Ectodermal cell (in vitro differentiated cells): ENCODE data around the gene NDUFAF3.

Experiments
- H3K27ac ChIP-seq: 2 replicates; pipeline ENCODE4 v1.7.0; 2013; ENCODE audit warnings: mild to moderate bottlenecking, low read depth, low read length; ENCODE audit not compliant: insufficient read depth, poor library complexity, severe bottlenecking
- H3K27me3 ChIP-seq: 2 replicates; pipeline ENCODE4 v1.7.0; 2013; ENCODE audit warnings: mild to moderate bottlenecking, low read length; ENCODE audit not compliant: insufficient read depth, control insufficient read depth, poor library complexity, severe bottlenecking
- H3K36me3 ChIP-seq: one replicate; pipeline ENCODE4 v1.7.0; 2013; ENCODE audit warnings: low read length; ENCODE audit not compliant: control insufficient read depth, insufficient read depth
- H3K4me1 ChIP-seq: one replicate; pipeline ENCODE4 v1.7.0; 2013; ENCODE audit warnings: low read length; ENCODE audit not compliant: control insufficient read depth, insufficient read depth
- H3K4me3 ChIP-seq: 2 replicates; pipeline ENCODE4 v1.7.0; 2013; ENCODE audit warnings: low read depth, low read length, control low read depth; ENCODE audit not compliant: insufficient read depth
- H3K9me3 ChIP-seq: 2 replicates; pipeline ENCODE4 v1.7.0; 2013; ENCODE audit warnings: mild to moderate bottlenecking, low read length, moderate library complexity; ENCODE audit not compliant: control insufficient read depth
- WGBS, 2 experiments: methylation state at CpG; one replicate each; pipeline ENCODE4 v1.1.7; 2013; ENCODE audit warnings: missing lambda C conversion rate in 2 of 2; 5-methylcytosine and 5-hydroxymethylcytosine counted together

NDUFAF3 gene

DNA sequence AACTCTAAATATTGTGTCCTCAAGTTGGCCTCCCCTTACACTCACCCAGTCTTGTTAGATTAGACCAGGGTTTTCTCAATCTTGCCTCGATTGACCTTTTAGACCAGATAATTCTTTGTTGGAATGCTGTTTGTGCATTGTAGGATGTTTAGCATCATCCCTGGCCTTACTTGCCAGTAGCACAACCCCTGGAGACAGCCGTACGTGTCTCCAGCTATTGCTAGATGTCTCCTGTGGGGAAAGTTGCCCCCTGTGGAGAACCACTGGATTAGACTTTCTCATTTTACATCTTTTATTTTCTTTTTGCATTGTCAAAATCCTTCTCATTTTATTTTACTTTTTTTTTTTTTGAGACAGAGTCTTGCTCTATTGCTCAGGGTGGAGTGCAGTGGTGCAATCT is 12.5 kb upstream of the NDUFAF3 start:
- Histone ChIP-seq H3K27ac (no peak overlapping the region), H3K4me3 (no peak overlapping the region), H3K9me3 (no peaks in the 10 kb centered on the region), H3K27me3 (no peaks in the 10 kb centered on the region), H3K4me1 (peaks cover 8% of the 10 kb centered on the region), H3K36me3 (peaks cover 26% of the 10 kb centered on the region)
- 84 to 89% methylated on average over 3 of the region's 3 CpGs for WGBS, 2 experiments

DNA sequence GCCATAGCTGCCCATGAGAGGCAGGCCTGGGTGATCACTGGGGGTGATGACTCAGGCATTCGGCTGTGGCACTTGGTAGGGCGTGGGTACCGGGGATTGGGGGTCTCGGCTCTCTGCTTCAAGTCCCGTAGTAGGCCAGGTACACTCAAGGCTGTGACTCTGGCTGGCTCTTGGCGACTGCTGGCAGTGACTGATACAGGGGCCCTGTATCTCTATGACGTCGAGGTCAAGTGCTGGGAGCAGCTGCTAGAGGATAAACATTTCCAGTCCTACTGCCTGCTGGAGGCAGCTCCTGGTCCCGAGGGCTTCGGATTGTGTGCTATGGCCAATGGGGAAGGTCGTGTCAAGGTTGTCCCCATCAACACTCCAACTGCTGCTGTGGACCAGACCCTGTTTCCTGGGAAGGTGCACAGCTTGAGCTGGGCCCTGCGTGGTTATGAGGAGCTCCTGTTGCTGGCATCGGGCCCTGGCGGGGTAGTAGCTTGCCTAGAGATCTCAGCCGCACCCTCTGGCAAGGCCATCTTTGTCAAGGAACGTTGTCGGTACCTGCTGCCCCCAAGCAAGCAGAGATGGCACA is 9.4 kb upstream of the NDUFAF3 start:
- Histone ChIP-seq H3K27me3 (no peaks in the 10 kb centered on the region), H3K4me3 (no peak overlapping the region), H3K4me1 (peaks cover 5% of the 10 kb centered on the region), H3K27ac (no peak overlapping the region), H3K9me3 (no peaks in the 10 kb centered on the region), H3K36me3 (peaks cover 53% of the 10 kb centered on the region)
- 94 to 95% methylated on average over 17 of the region's 17 CpGs for WGBS, 2 experiments

- Histone ChIP-seq H3K9me3 (no peaks in the 10 kb centered on the region), H3K27ac (no peak overlapping the region), H3K4me1 (peaks cover 5% of the 10 kb centered on the region), H3K4me3 (no peak overlapping the region), H3K36me3 (peaks cover 53% of the 10 kb centered on the region), H3K27me3 (no peaks in the 10 kb centered on the region)
- WGBS, 2 experiments: 95 to 96% methylated on average over 19 of the region's 19 CpGs
These were observed 8.7 kb upstream of the NDUFAF3 start for GRCh38 chr3:49013113-49013737.

DNA sequence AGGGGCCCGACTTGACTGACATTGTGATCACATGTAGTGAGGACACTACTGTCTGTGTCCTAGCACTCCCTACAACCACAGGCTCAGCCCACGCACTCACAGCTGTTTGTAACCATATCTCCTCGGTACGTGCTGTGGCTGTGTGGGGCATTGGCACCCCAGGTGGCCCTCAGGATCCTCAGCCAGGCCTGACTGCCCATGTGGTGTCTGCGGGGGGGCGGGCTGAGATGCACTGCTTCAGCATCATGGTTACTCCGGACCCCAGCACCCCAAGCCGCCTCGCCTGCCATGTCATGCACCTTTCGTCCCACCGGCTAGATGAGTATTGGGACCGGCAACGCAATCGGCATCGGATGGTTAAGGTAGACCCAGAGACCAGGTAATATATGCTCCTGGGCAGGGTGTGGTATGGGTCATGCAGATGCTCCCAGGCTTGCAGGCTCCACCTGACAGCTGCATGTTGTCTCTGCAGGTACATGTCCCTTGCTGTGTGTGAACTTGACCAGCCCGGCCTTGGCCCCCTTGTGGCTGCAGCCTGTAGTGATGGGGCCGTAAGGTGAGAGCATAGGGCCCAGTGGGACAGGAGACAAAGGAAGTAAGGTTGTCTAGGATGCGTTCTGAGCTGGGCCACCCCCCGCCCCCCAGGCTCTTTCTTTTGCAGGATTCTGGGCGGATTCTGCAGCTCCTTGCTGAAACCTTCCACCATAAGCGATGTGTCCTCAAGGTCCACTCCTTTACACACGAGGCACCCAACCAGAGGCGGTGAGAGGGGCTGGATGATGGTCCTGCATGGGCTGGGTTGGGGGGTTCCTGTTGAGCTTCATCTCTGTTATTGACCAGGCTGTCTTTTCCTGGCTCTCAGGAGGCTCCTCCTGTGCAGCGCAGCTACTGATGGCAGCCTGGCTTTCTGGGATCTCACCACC is 7.9 kb upstream of the NDUFAF3 start:
- Histone ChIP-seq H3K36me3 (peaks cover 53% of the 10 kb centered on the region), H3K4me3 (no peak overlapping the region), H3K27ac (no peak overlapping the region), H3K4me1 (peaks cover 5% of the 10 kb centered on the region), H3K27me3 (no peaks in the 10 kb centered on the region), H3K9me3 (no peaks in the 10 kb centered on the region)
- 93 to 94% methylated on average over 24 of the region's 24 CpGs for WGBS, 2 experiments

GRCh38 chr3:49015072-49015471 is 6.8 kb upstream of the NDUFAF3 start:
- H3K36me3 ChIP-seq: peaks cover 48% of the 10 kb centered on the region
- whole genome bisulfite sequencing, 2 experiments: 96 to 97% methylated on average over 8 of the region's 8 CpGs
- no peaks in the 10 kb centered on the region for H3K27me3 ChIP-seq
- H3K27ac ChIP-seq: no peak overlapping the region
- peaks cover 8% of the 10 kb centered on the region for H3K4me1 ChIP-seq
- H3K9me3 ChIP-seq: no peaks in the 10 kb centered on the region
- H3K4me3 ChIP-seq: no peak overlapping the region

DNA sequence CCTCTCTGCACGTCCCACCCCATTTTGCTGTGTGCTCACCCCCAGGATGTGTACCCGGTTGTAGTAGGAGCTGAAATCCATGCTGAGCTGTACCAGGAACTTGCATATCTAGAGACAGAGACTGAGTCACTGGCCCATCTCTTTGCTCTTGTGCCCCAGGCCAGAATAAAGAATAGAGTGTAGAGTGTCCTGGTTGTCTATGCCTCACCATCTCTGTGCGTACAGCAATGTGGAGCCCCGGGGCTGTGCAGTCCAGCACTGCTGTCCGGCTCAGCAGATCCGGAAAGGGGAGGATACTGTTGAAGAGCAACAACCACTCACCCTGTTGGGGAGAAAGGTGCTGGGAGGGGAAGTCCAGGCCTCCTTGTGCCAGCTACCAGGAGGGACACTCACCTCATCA is 6.2 kb upstream of the NDUFAF3 start:
- Histone ChIP-seq H3K27ac (no peak overlapping the region), H3K27me3 (no peaks in the 10 kb centered on the region), H3K4me1 (peaks cover 9% of the 10 kb centered on the region), H3K4me3 (no peak overlapping the region), H3K36me3 (peaks cover 48% of the 10 kb centered on the region), H3K9me3 (no peaks in the 10 kb centered on the region)
- WGBS, 2 experiments: 95 to 97% methylated on average over 6 of the region's 6 CpGs

DNA sequence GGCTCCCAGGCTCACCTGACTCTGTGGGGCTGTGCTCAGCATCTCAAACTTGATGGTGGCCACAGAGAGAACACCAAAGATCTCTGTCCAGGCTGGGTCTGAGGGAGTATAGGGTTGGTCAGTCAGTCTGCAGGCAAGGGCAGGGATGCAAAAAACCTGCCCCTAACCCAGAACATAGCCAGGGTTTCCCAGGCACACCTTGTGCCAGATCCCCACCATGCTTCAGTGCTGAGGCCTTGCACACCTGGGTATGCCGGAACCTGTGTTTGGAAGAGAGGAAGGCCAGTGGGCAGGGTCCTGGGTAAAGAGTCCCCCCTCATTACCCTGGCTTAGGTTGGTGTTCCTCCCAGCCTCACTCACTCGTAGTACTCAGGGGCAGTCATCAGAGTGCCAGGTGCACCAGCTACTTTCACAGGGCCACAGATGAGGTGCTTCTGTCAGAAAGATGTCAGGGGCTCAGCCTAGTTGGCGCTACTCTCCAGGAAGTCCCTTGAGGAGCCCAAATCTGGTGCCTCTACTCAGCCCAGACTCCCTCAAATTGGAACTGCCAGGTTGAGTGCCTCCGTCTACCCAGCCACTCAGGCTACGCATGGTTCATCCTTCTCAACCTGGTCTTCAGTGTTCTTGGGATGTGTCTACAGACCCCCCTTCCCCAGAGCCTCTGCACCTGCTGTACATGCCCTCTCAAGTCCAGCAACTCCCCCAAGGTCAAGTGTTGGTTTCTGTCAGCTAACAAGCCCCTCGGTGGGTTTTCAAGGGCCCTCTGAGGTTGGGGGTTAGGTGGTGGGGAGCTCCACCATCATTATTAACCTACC is 5.3 kb upstream of the NDUFAF3 start:
- peaks cover 40% of the 10 kb centered on the region for H3K36me3 ChIP-seq
- H3K27ac ChIP-seq: no peak overlapping the region
- H3K9me3 ChIP-seq: no peaks in the 10 kb centered on the region
- no peaks in the 10 kb centered on the region for H3K27me3 ChIP-seq
- peaks cover 9% of the 10 kb centered on the region for H3K4me1 ChIP-seq
- no peak overlapping the region for H3K4me3 ChIP-seq
- WGBS, 2 experiments: 94 to 96% methylated on average over 5 to 6 of the region's 6 CpGs

GRCh38 chr3:49017229-49017970 is 4.5 kb upstream of the NDUFAF3 start:
- Histone ChIP-seq H3K27ac (no peak overlapping the region), H3K9me3 (no peaks in the 10 kb centered on the region), H3K27me3 (no peaks in the 10 kb centered on the region), H3K36me3 (peaks cover 33% of the 10 kb centered on the region), H3K4me3 (peak overlapping the region; percentile 90), H3K4me1 (peaks cover 9% of the 10 kb centered on the region)
- WGBS, 2 experiments: 20 to 21% methylated on average over 23 of the region's 23 CpGs

- 1% methylated on average over 85 of the region's 85 CpGs for WGBS, 2 experiments
- Histone ChIP-seq H3K36me3 (peaks cover 33% of the 10 kb centered on the region), H3K27ac (peak within 1 kb of the TSS; percentile 50), H3K4me3 (peak within 1 kb of the TSS; percentile 90), H3K9me3 (no peaks in the 10 kb centered on the region), H3K27me3 (no peaks in the 10 kb centered on the region), H3K4me1 (peaks cover 14% of the 10 kb centered on the region)
These were observed 3.8 kb upstream of the NDUFAF3 start, which contains the start of gene DALRD3 for GRCh38 chr3:49017971-49018706. Gene DALRD3 (minus strand): TSS chr3:49018580. CDS start chr3:49018564, 16 bp downstream.
